Fibroblast of villous mesenchyme (primary cell): ENCODE measurements around the gene SFXN5. TPM values are rescaled to one million over a fixed set of nuclear protein-coding genes. Genes with fewer than 3 reads are reported as not detected.

Source experiments
- DNase-seq: peaks from one replicate; pipeline ENCODE4 v3.0.0-alpha.2; 2010; ENCODE audit warnings: low read depth
- H3K4me3 ChIP-seq: 2 replicates; pipeline ENCODE4 v1.5.1; 2011; ENCODE audit warnings: low read depth, mild to moderate bottlenecking, low read length
- CTCF ChIP-seq: IDR thresholded peaks from 2 replicates; pipeline ENCODE4 v1.5.1; 2012; ENCODE audit warnings: low read depth, mild to moderate bottlenecking, low read length; ENCODE audit not compliant: insufficient read depth
- total RNA-seq: library from RNA; depleted of rRNA; stranded (reverse); fragments of >200 nt; gene quantifications from 2 replicates; pipeline ENCODE4 v1.2.3, GENCODE V29; 2012

Gene SFXN5
- total RNA-seq, 1 donor, result 12.1 TPM

- no peak overlapping the region for H3K4me3 ChIP-seq
- no peak for DNase-seq
- no peak for TF ChIP-seq CTCF
Observed at GRCh38 chr2:72972352-72973136, 99.0 kb downstream of the SFXN5 start.

- H3K4me3 ChIP-seq, result no peak overlapping the region
- no peak for DNase-seq
- TF ChIP-seq CTCF, result no peak
Observed at GRCh38 chr2:72971036-72971435, 100.5 kb downstream of the SFXN5 start.

GRCh38 chr2:72969706-72970105 is 101.8 kb downstream of the SFXN5 start:
- no peak for DNase-seq
- TF ChIP-seq CTCF, result no peak
- no peak overlapping the region for H3K4me3 ChIP-seq

- DNase-seq, result no peak
- no peak for TF ChIP-seq CTCF
Observed at GRCh38 chr2:72968286-72968685, 103.2 kb downstream of the SFXN5 start.

GRCh38 chr2:72965770-72966450 is 105.6 kb downstream of the SFXN5 start:
- DNase-seq, result no peak
- TF ChIP-seq CTCF, result no peak
- no peak overlapping the region for H3K4me3 ChIP-seq

More at GRCh38 chr2:72968286-72968685, 103.2 kb downstream of the SFXN5 start:
- H3K4me3 ChIP-seq, result no peak overlapping the region

GRCh38 chr2:72965016-72965415 is 106.5 kb downstream of the SFXN5 start:
- no peak overlapping the region for H3K4me3 ChIP-seq
- DNase-seq, result no peak
- TF ChIP-seq CTCF, result no peak
